Measurements from ENCODE around the gene HOXC9. TPM values are rescaled to one million over a fixed set of nuclear protein-coding genes. Genes with fewer than 3 reads are reported as not detected.

HOXC9 gene
- total and polyA plus RNA-seq, 7 donors: 6.4 to 31.1 (median 11.3) TPM

- DNase-seq (peak in 1 of 2 donors; percentile 60), ATAC-seq (peak in 2 of 4 donors; percentile 19 to 30)
- 23 to 37% (median 37%) methylated on average over 7 of the region's 7 CpGs for WGBS, 3 donors
- peaks cover 0 to 24% (median 11%) of the 10 kb centered on the region in 3 donors for H3K27me3 ChIP-seq (ENCODE audit: insufficient read depth in 3 of 3, low read length in 2 of 3)
- no peak for TF ChIP-seq CTCF (IDR thresholded peaks at IDR 0.05)
- H3K4me1 ChIP-seq: peaks cover 5% of the 10 kb centered on the region
- peak overlapping the region; percentile 79 for H3K4me3 ChIP-seq
- peak overlapping the region; percentile 95 for H3K27ac ChIP-seq
- no peaks in the 10 kb centered on the region for H3K36me3 ChIP-seq (ENCODE audit: insufficient read depth in 1 of 2, low read depth in 1 of 2)
- intact Hi-C loops (cut with DNase I): loop anchor here in 1 of 2 donors (10.0 kb wide), 1 partner anchor 395 kb away; no protein-coding TSS in a partner anchor
- H3K9me3 ChIP-seq: no peaks in the 10 kb centered on the region
Observed at GRCh38 chr12:53980104-53980801, 19.7 kb upstream of the HOXC9 start.

GRCh38 chr12:53980802-53981496, 19.0 kb upstream of the HOXC9 start:
- intact Hi-C loops (cut with DNase I): loop anchor here in 1 of 2 donors (10.0 kb wide), 1 partner anchor 394 kb away; no protein-coding TSS in a partner anchor
- Histone ChIP-seq H3K27ac (peak overlapping the region; percentile 95), H3K9me3 (no peaks in the 10 kb centered on the region), H3K27me3 (ENCODE audit: insufficient read depth in 3 of 3, low read length in 2 of 3) (peaks cover 0 to 17% (median 7%) of the 10 kb centered on the region in 3 donors), H3K4me3 (peak overlapping the region; percentile 79), H3K36me3 (ENCODE audit: insufficient read depth in 1 of 2, low read depth in 1 of 2) (no peaks in the 10 kb centered on the region), H3K4me1 (peaks cover 5% of the 10 kb centered on the region)
- ATAC-seq (no peak), DNase-seq (peak in 1 of 2 donors; percentile 44)
- 25 to 29% (median 25%) methylated on average over 15 of the region's 15 CpGs for WGBS, 3 donors
- TF ChIP-seq CTCF (IDR thresholded peaks at IDR 0.05): no peak

- H3K4me1 ChIP-seq: no peaks in the 10 kb centered on the region
- H3K27ac ChIP-seq: peak overlapping the region; percentile 95
- TF ChIP-seq CTCF (IDR thresholded peaks at IDR 0.05): no peak
- intact Hi-C loops (cut with DNase I): loop anchor here (1.0 to 10.0 kb wide), 3 partner anchors 15 to 393 kb away; no protein-coding TSS in a partner anchor
- peaks cover 0 to 8% (median 7%) of the 10 kb centered on the region in 3 donors for H3K27me3 ChIP-seq (ENCODE audit: insufficient read depth in 3 of 3, low read length in 2 of 3)
- ATAC-seq (no peak), DNase-seq (peak in 1 of 2 donors; percentile 62)
- peak overlapping the region; percentile 79 for H3K4me3 ChIP-seq
- 8 to 15% (median 14%) methylated on average over 28 to 30 of the region's 30 CpGs for WGBS, 3 donors
- H3K36me3 ChIP-seq (ENCODE audit: insufficient read depth in 1 of 2, low read depth in 1 of 2): no peaks in the 10 kb centered on the region
- H3K9me3 ChIP-seq: no peaks in the 10 kb centered on the region
Observed at GRCh38 chr12:53981634-53982565, 18.1 kb upstream of the HOXC9 start.

Data from psoas muscle (tissue), 8 donors.